Measurements from ENCODE around the gene ITPR1. TPM values are rescaled to one million over a fixed set of nuclear protein-coding genes. Genes with fewer than 3 reads are reported as not detected.

ITPR1 gene
- total and polyA plus RNA-seq, 2 of the 4 experiments (the other 2 are of a cell fraction): 1.8 to 5.7 TPM

- ATAC-seq (ENCODE audit: low read depth): peak; percentile 56
These were observed 90.3 kb downstream of the ITPR1 start for GRCh38 chr3:4583416-4583815.

More at GRCh38 chr3:4583416-4583815, 90.3 kb downstream of the ITPR1 start:
- peak overlapping the region; percentile 66 for H3K9ac ChIP-seq (ENCODE audit: low read depth, low read length)
- in situ Hi-C loops (cut with MboI; ENCODE audit: low sequenced_read_pairs) (no loop called here), intact Hi-C loops (cut with micrococcal nuclease) (loop anchor here (1.0 kb wide), 1 partner anchor 90 kb away; the partner anchor contains the start of gene ITPR1), dilution Hi-C loops (cut with HindIII; ENCODE audit: low sequenced_read_pairs, unreplicated experiment) (no loop called here)
- peak overlapping the region; percentile 86 for H2BK120ac ChIP-seq (ENCODE audit: low read depth, low read length)
- H3K14ac ChIP-seq (replicated peaks; ENCODE audit: low read depth, low read length): peak overlapping the region; percentile 20; the same call in 1 of the 2 replicates
- H3K4ac ChIP-seq (ENCODE audit: low read depth, low read length): peak overlapping the region; percentile 38
- peak overlapping the region; percentile 2; the same call in 1 of the 2 replicates for H3K4me3 ChIP-seq (ENCODE audit: insufficient read depth, low read depth, low read length)
- no peaks in the 10 kb centered on the region for H3K9me1 ChIP-seq (ENCODE audit: insufficient read depth, low read length)
- peak overlapping the region; percentile 45 for H2BK20ac ChIP-seq (ENCODE audit: low read depth, low read length)
- CTCF ChIA-PET: interaction anchor here (1.1 kb wide), 1 partner anchor 89 kb away, joined by 3 read pairs; no protein-coding TSS in a partner anchor
- peak overlapping the region; percentile 2 for H2BK5ac ChIP-seq (ENCODE audit: low read depth, low read length, poor library complexity, severe bottlenecking)
- no peaks in the 10 kb centered on the region for H3K36me3 ChIP-seq (ENCODE audit: control insufficient read depth, insufficient read depth, low read length)
- peak overlapping the region; percentile 49 for H3K23ac ChIP-seq (ENCODE audit: low read depth, low read length)
- no peaks in the 10 kb centered on the region for H4K20me1 ChIP-seq (ENCODE audit: insufficient read depth, low read length)
- peak overlapping the region; percentile 45 for H2AFZ ChIP-seq (replicated peaks; ENCODE audit: low read length, poor library complexity)
- POLR2A ChIA-PET (ENCODE audit: unreplicated experiment): no interaction called here
- no TSS peak for BruUV-seq (replicated peaks)
- no peaks in the 10 kb centered on the region for H3K27me3 ChIP-seq (ENCODE audit: control insufficient read depth, insufficient read depth, low read length)
- peak overlapping the region; percentile 86 for H4K5ac ChIP-seq (ENCODE audit: low read depth, low read length)
- H2AK5ac ChIP-seq (ENCODE audit: low read depth, low read length): no peak overlapping the region
- no peaks in the 10 kb centered on the region for H3K79me1 ChIP-seq (ENCODE audit: low read depth in 1 of 2, low read length in 2 of 2)
- peak overlapping the region; percentile 89 for H3K18ac ChIP-seq (ENCODE audit: low read depth, low read length)
- TF ChIP-seq MAFK (IDR thresholded peaks at IDR 0.05; ENCODE audit: low read depth, low read length) (no peak), MAZ (IDR thresholded peaks at IDR 0.05; ENCODE audit: borderline replicate concordance, low read depth, low read length) (no peak), RAD21 (IDR thresholded peaks at IDR 0.05; ENCODE audit: low read length) (no peak), SMC3 (IDR thresholded peaks at IDR 0.05; ENCODE audit: low read depth, low read length) (no peak), BHLHE40 (IDR thresholded peaks at IDR 0.05; ENCODE audit: low read depth, low read length) (no peak), FOS (IDR thresholded peaks at IDR 0.05; ENCODE audit: low read depth, low read length) (no peak), USF2 (IDR thresholded peaks at IDR 0.05; ENCODE audit: low read depth, low read length) (no peak), NFE2L2 (IDR thresholded peaks at IDR 0.05; ENCODE audit: low read depth, low read length) (no peak), MXI1 (IDR thresholded peaks at IDR 0.05; ENCODE audit: borderline replicate concordance, low read depth, low read length) (no peak), ELK1 (IDR thresholded peaks at IDR 0.05; ENCODE audit: borderline replicate concordance, low read depth, low read length) (no peak), CEBPB (IDR thresholded peaks at IDR 0.05; ENCODE audit: low read depth, low read length) (no peak), CTCF (conservative IDR thresholded peaks at IDR 0.05; ENCODE audit: low read depth, low read length) (no peak), RCOR1 (IDR thresholded peaks at IDR 0.05; ENCODE audit: insufficient replicate concordance, low read length) (no peak), CHD1 (IDR thresholded peaks at IDR 0.05; ENCODE audit: low read depth, low read length) (no peak), POLR2A (IDR thresholded peaks at IDR 0.05; ENCODE audit: low read depth, low read length) (no peak), RFX5 (IDR thresholded peaks at IDR 0.05; ENCODE audit: low read depth, low read length) (no peak)
- peak overlapping the region; percentile 55 for H3K56ac ChIP-seq (ENCODE audit: extremely low read depth, insufficient read depth, low read length)
- H4K91ac ChIP-seq (ENCODE audit: insufficient read depth, low read depth, low read length): peak overlapping the region; percentile 72
- H3K4me1 ChIP-seq (ENCODE audit: control insufficient read depth, insufficient read depth, low read length): peaks cover 12% of the 10 kb centered on the region
- peak; percentile 24 for DNase-seq
- peak overlapping the region; percentile 83 for H3K27ac ChIP-seq (ENCODE audit: insufficient read depth, low read length)
- no peaks in the 10 kb centered on the region for H3K9me3 ChIP-seq (ENCODE audit: control insufficient read depth, insufficient read depth, low read length)
- no CpG with 5 or more reads among the region's 6 CpGs for WGBS, 2 experiments (ENCODE audit: extremely low coverage in 2 of 2, insufficient read length in 1 of 2)
- H4K8ac ChIP-seq (ENCODE audit: low read depth in 2 of 2, low read length in 2 of 2): peak overlapping the region; percentile 63 to 70
- no peak overlapping the region for H2AK9ac ChIP-seq (replicated peaks; ENCODE audit: low read depth, low read length, poor library complexity)
- H2BK15ac ChIP-seq (ENCODE audit: low read depth, low read length): peak overlapping the region; percentile 37; the same call in 1 of the 3 replicates
- peak overlapping the region; percentile 86 for H3K4me2 ChIP-seq (ENCODE audit: low read depth, low read length)
